GM23338 (cell line): Measurements from ENCODE around the gene C1QBP. TPM values are rescaled to one million over a fixed set of nuclear protein-coding genes. Genes with fewer than 3 reads are reported as not detected.

ENCODE experiments used
- ATAC-seq: fragments of 200-7000 bp; cut with Tn5 transposase; 3 replicates; pipeline ENCODE4 v1.9.1; 2020
- DNase-seq: peaks from one replicate; pipeline ENCODE4 v3.0.0-alpha.2; 2015; ENCODE audit warnings: low spot score
- H2AFZ ChIP-seq: fragments of 200-600 bp; sonication (generic); 2 replicates; pipeline ENCODE4 v1.8.0; 2016; ENCODE audit warnings: antibody characterized with exemption, mild to moderate bottlenecking, moderate library complexity
- H3F3A ChIP-seq: fragments of 200-600 bp; sonication (generic); replicated peaks from 2 replicates; pipeline ENCODE4 v1.8.0; 2017; ENCODE audit warnings: antibody characterized with exemption, mixed run types, low read depth
- H3K27ac ChIP-seq: fragments of 200-600 bp; sonication (generic); 2 replicates; pipeline ENCODE4 v1.6.1; 2016; ENCODE audit warnings: low read depth
- H3K27me3 ChIP-seq: fragments of 200-600 bp; sonication (generic); 2 replicates; pipeline ENCODE4 v1.8.0; 2016; ENCODE audit warnings: mild to moderate bottlenecking, mixed run types, moderate library complexity; ENCODE audit not compliant: insufficient read depth
- H3K36me3 ChIP-seq: fragments of 200-600 bp; sonication (generic); 2 replicates; pipeline ENCODE4 v1.8.0; 2016; ENCODE audit warnings: mild to moderate bottlenecking; ENCODE audit not compliant: insufficient read depth
- H3K4me1 ChIP-seq: fragments of 200-600 bp; sonication (generic); 2 replicates; pipeline ENCODE4 v1.8.0; 2016; ENCODE audit warnings: mild to moderate bottlenecking, moderate library complexity; ENCODE audit not compliant: insufficient read depth
- H3K4me2 ChIP-seq: fragments of 200-600 bp; sonication (generic); 2 replicates; pipeline ENCODE4 v1.7.1; 2017; ENCODE audit warnings: mixed run types
- H3K4me3 ChIP-seq: fragments of 200-600 bp; sonication (generic); 2 replicates; pipeline ENCODE4 v1.6.1; 2016; ENCODE audit warnings: mixed run types
- H3K79me2 ChIP-seq: fragments of 200-600 bp; sonication (generic); replicated peaks from 2 replicates; pipeline ENCODE4 v1.8.0; 2017; ENCODE audit warnings: mild to moderate bottlenecking; ENCODE audit not compliant: insufficient read depth
- H3K9me2 ChIP-seq: fragments of 200-600 bp; sonication (generic); 2 replicates; pipeline ENCODE4 v1.8.0; 2017; ENCODE audit not compliant: insufficient read depth
- H4K20me1 ChIP-seq: fragments of 200-600 bp; sonication (generic); replicated peaks from 2 replicates; pipeline ENCODE4 v1.8.0; 2017; ENCODE audit warnings: mild to moderate bottlenecking; ENCODE audit not compliant: insufficient read depth
- H3K27ac Mint-ChIP-seq: 2 replicates; pipeline ENCODE4 v1.8.0; 2020; ENCODE audit warnings: inconsistent platforms, mild to moderate bottlenecking, moderate library complexity, mixed read lengths
- H3K27me3 Mint-ChIP-seq: 3 replicates; pipeline ENCODE4 v1.8.0; 2022; ENCODE audit warnings: low read depth, mild to moderate bottlenecking, moderate library complexity, mixed read lengths, inconsistent platforms; ENCODE audit not compliant: insufficient read depth, poor library complexity
- H3K36me3 Mint-ChIP-seq: 3 replicates; pipeline ENCODE4 v1.8.0; 2021; ENCODE audit warnings: low read depth, mild to moderate bottlenecking, inconsistent platforms, moderate library complexity, mixed read lengths
- H3K4me1 Mint-ChIP-seq: 3 replicates; pipeline ENCODE4 v1.8.0; 2020; ENCODE audit warnings: mild to moderate bottlenecking, inconsistent platforms, mixed read lengths
- H3K4me3 Mint-ChIP-seq: 3 replicates; pipeline ENCODE4 v1.8.0; 2021; ENCODE audit warnings: moderate library complexity, mild to moderate bottlenecking, inconsistent platforms, mixed read lengths
- H3K9me3 Mint-ChIP-seq: 3 replicates; pipeline ENCODE4 v1.8.0; 2020; ENCODE audit warnings: moderate library complexity, mild to moderate bottlenecking, inconsistent platforms, mixed read lengths
- EZH2phosphoT487 ChIP-seq: fragments of 200-600 bp; sonication (generic); IDR thresholded peaks from one replicate; pipeline ENCODE4 v1.8.1; 2018; ENCODE audit warnings: antibody characterized with exemption; ENCODE audit not compliant: unreplicated experiment
- JUNB ChIP-seq: IDR thresholded peaks from one replicate; pipeline ENCODE4 v1.6.1; 2016; ENCODE audit warnings: antibody characterized with exemption; ENCODE audit not compliant: unreplicated experiment
- NANOG ChIP-seq: IDR thresholded peaks from 2 replicates; pipeline ENCODE4 v1.6.1; 2016; ENCODE audit warnings: antibody characterized with exemption, borderline replicate concordance
- POLR2AphosphoS5 ChIP-seq: IDR thresholded peaks from 2 replicates; pipeline ENCODE4 v1.6.1; 2016; ENCODE audit warnings: antibody characterized with exemption, low read depth
- STAT1 ChIP-seq: IDR thresholded peaks from one replicate; pipeline ENCODE4 v1.6.1; 2016; ENCODE audit warnings: antibody characterized with exemption; ENCODE audit not compliant: unreplicated experiment
- ZNF114 ChIP-seq: fragments of 250-450 bp; sonication (Bioruptor Pico); IDR thresholded peaks from 2 replicates; pipeline ENCODE4 v1.5.0; 2020; ENCODE audit warnings: mild to moderate bottlenecking, moderate library complexity
- ZNF462 ChIP-seq: fragments of 250-450 bp; sonication (Bioruptor Pico); IDR thresholded peaks from 2 replicates; pipeline ENCODE4 v1.5.0; 2020; ENCODE audit warnings: mild to moderate bottlenecking, moderate library complexity
- polyA plus RNA-seq: library from polyadenylated mRNA; unstranded; fragments of >200 nt; fragmentation: Nextera tagmentation; extraction: Ambion mirVana; gene quantifications from 2 replicates; pipeline ENCODE4 v1.2.1, GENCODE V29; 2016
- total RNA-seq: library from RNA; depleted of rRNA; stranded (reverse); fragments of >200 nt; shearing (Covaris generic); gene quantifications from 2 replicates; pipeline ENCODE4 v1.2.3, GENCODE V29; 2014
- TF ChIP-seq, protein P1 (sequence below): IDR thresholded peaks from one replicate; pipeline ENCODE4 v1.6.1; 2018; ENCODE audit warnings: antibody characterized with exemption; ENCODE audit not compliant: unreplicated experiment

Gene C1QBP
- total and polyA plus RNA-seq, 2 experiments from 2014 or later: 478 to 704 TPM

GRCh38 chr17:5425826-5426225, 13.1 kb downstream of the C1QBP start (continued):
- TF ChIP-seq ZNF462 (CRISPR knock-in tag) (no peak), POLR2AphosphoS5 (no peak), ZNF114 (CRISPR knock-in tag) (no peak), JUNB (no peak), NANOG (no peak), STAT1 (no peak), EZH2phosphoT487 (no peak)

GRCh38 chr17:5424909-5425308, 14.0 kb downstream of the C1QBP start:
- Mint-ChIP-seq H3K27ac (no peak overlapping the region), H3K4me3 (no peak overlapping the region), H3K27me3 (peaks cover under 1% of the 10 kb centered on the region), H3K4me1 (peaks cover 6% of the 10 kb centered on the region), H3K9me3 (no peaks in the 10 kb centered on the region), H3K36me3 (peaks cover 96% of the 10 kb centered on the region)
- ATAC-seq (no peak), DNase-seq (no peak)
- Histone ChIP-seq H3K36me3 (peaks cover 66% of the 10 kb centered on the region), H3K4me1 (peaks cover 8% of the 10 kb centered on the region), H3K79me2 (peaks cover 42% of the 10 kb centered on the region), H3K27ac (no peak overlapping the region), H3K4me2 (no peak overlapping the region), H3K4me3 (no peak overlapping the region), H3F3A (0 out of 2 replicates have a peak, but pooled peaks cover 8% of the 10 kb centered on the region), H3K9me2 (no peaks in the 10 kb centered on the region), H3K27me3 (no peaks in the 10 kb centered on the region), H2AFZ (no peak overlapping the region), H4K20me1 (peaks cover 26% of the 10 kb centered on the region)
- TF ChIP-seq, protein P1, sequence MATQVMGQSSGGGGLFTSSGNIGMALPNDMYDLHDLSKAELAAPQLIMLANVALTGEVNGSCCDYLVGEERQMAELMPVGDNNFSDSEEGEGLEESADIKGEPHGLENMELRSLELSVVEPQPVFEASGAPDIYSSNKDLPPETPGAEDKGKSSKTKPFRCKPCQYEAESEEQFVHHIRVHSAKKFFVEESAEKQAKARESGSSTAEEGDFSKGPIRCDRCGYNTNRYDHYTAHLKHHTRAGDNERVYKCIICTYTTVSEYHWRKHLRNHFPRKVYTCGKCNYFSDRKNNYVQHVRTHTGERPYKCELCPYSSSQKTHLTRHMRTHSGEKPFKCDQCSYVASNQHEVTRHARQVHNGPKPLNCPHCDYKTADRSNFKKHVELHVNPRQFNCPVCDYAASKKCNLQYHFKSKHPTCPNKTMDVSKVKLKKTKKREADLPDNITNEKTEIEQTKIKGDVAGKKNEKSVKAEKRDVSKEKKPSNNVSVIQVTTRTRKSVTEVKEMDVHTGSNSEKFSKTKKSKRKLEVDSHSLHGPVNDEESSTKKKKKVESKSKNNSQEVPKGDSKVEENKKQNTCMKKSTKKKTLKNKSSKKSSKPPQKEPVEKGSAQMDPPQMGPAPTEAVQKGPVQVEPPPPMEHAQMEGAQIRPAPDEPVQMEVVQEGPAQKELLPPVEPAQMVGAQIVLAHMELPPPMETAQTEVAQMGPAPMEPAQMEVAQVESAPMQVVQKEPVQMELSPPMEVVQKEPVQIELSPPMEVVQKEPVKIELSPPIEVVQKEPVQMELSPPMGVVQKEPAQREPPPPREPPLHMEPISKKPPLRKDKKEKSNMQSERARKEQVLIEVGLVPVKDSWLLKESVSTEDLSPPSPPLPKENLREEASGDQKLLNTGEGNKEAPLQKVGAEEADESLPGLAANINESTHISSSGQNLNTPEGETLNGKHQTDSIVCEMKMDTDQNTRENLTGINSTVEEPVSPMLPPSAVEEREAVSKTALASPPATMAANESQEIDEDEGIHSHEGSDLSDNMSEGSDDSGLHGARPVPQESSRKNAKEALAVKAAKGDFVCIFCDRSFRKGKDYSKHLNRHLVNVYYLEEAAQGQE: no peak
- no peak for TF ChIP-seq JUNB
- TF ChIP-seq POLR2AphosphoS5: no peak
